ENCODE results near the gene FMNL2. TPM values are rescaled to one million over a fixed set of nuclear protein-coding genes. Genes with fewer than 3 reads are reported as not detected.

The FMNL2 gene
- total and polyA plus RNA-seq, 4 donors: 18.8 to 81.4 (median 38.4) TPM

DNA sequence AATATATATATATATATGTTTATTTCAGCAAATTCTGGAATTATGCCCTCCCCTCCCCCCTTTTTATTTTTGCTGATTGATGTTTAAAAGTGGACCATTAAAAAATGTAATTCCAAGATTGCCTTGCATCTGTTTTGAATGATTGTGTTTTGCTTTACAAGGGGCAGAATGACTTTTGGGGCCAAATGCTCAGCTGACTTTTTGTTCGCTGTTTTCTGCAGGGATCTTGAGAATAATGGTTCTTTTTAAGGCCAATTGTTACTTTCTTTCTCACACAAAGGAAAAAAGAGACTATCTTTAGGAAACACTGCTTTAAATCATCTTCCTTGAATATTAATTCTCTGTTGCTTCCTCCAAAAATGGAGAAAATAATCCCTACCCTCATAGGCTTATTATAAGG is 95.9 kb downstream of the FMNL2 start:
- Histone ChIP-seq H3K27ac (ENCODE audit: low read depth in 1 of 2, low read length in 1 of 2) (no peak overlapping the region), H3K4me1 (ENCODE audit: control insufficient read depth in 5 of 5, insufficient read depth in 5 of 5, low read length in 5 of 5) (peaks cover 9 to 32% (median 11%) of the 10 kb centered on the region in 5 donors), H3K36me3 (ENCODE audit: control insufficient read depth in 4 of 4, insufficient read depth in 4 of 4, low read length in 4 of 4) (no peaks in the 10 kb centered on the region), H3K27me3 (ENCODE audit: control insufficient read depth in 3 of 3, insufficient read depth in 3 of 3, low read length in 2 of 3) (no peaks in the 10 kb centered on the region), H3K9me3 (ENCODE audit: control insufficient read depth in 4 of 4, insufficient read depth in 3 of 4, low read length in 3 of 4) (no peaks in the 10 kb centered on the region), H3K4me3 (no peak overlapping the region), H3K9ac (ENCODE audit: insufficient read depth in 1 of 2, low read length in 2 of 2) (no peak overlapping the region)
- ATAC-seq (ENCODE audit: insufficient read depth, low FRiP score) (no peak), DNase-seq (no peak)
- TF ChIP-seq, protein P1, sequence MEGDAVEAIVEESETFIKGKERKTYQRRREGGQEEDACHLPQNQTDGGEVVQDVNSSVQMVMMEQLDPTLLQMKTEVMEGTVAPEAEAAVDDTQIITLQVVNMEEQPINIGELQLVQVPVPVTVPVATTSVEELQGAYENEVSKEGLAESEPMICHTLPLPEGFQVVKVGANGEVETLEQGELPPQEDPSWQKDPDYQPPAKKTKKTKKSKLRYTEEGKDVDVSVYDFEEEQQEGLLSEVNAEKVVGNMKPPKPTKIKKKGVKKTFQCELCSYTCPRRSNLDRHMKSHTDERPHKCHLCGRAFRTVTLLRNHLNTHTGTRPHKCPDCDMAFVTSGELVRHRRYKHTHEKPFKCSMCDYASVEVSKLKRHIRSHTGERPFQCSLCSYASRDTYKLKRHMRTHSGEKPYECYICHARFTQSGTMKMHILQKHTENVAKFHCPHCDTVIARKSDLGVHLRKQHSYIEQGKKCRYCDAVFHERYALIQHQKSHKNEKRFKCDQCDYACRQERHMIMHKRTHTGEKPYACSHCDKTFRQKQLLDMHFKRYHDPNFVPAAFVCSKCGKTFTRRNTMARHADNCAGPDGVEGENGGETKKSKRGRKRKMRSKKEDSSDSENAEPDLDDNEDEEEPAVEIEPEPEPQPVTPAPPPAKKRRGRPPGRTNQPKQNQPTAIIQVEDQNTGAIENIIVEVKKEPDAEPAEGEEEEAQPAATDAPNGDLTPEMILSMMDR (IDR thresholded peaks at IDR 0.05; ENCODE audit: control extremely low read depth, extremely low read depth): no peak
- WGBS, 2 donors: 87 to 100% methylated on average over 1 of the region's 1 CpG

DNA sequence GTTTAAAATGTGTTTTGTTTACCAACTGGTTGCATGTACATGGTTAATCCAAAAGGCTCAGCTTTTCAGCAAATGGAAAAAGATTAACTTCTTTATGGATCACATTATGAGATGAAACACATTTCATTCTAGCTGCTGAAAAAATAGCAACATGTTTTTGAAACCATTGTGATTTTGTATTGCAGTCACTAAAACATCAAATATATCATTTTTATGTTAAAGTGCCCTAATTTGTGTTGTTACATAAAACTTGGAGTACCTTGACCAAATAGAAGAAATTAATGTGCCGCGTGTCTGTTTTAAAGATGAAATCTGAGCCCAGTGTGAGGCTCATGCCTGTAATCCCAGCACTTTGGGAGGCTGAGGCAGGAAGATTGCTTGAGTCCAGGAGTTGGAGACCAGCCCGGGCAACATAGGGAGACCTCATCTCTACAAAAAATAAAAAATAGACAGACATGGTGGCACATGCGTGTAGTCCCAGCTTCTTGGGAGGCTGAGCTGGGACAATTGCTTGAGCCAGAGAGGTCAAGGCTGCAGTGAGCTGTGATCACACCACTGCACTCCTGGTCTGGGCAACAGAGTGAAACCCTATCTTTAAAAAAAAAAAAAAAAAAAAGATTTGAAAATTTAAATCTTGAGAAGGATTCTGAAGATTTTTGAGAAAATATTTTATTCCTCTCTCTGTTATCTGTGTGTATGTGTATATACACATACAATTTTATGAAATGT is 96.6 kb downstream of the FMNL2 start:
- no peak overlapping the region for H3K4me3 ChIP-seq
- no peaks in the 10 kb centered on the region for H3K36me3 ChIP-seq (ENCODE audit: control insufficient read depth in 4 of 4, insufficient read depth in 4 of 4, low read length in 4 of 4)
- H3K9ac ChIP-seq (ENCODE audit: insufficient read depth in 1 of 2, low read length in 2 of 2): no peak overlapping the region
- 89 to 94% methylated on average over 4 of the region's 4 CpGs for WGBS, 2 donors
- peak overlapping the region; percentile 36 to 56 for H3K27ac ChIP-seq (ENCODE audit: low read depth in 1 of 2, low read length in 1 of 2)
- H3K27me3 ChIP-seq (ENCODE audit: control insufficient read depth in 3 of 3, insufficient read depth in 3 of 3, low read length in 2 of 3): no peaks in the 10 kb centered on the region
- H3K4me1 ChIP-seq (ENCODE audit: control insufficient read depth in 5 of 5, insufficient read depth in 5 of 5, low read length in 5 of 5): peaks cover 7 to 32% (median 9%) of the 10 kb centered on the region in 5 donors
- DNase-seq (no peak), ATAC-seq (ENCODE audit: insufficient read depth, low FRiP score) (no peak)
- TF ChIP-seq, protein P1 (IDR thresholded peaks at IDR 0.05; ENCODE audit: control extremely low read depth, extremely low read depth): no peak
- H3K9me3 ChIP-seq (ENCODE audit: control insufficient read depth in 4 of 4, insufficient read depth in 3 of 4, low read length in 3 of 4): no peaks in the 10 kb centered on the region

DNA sequence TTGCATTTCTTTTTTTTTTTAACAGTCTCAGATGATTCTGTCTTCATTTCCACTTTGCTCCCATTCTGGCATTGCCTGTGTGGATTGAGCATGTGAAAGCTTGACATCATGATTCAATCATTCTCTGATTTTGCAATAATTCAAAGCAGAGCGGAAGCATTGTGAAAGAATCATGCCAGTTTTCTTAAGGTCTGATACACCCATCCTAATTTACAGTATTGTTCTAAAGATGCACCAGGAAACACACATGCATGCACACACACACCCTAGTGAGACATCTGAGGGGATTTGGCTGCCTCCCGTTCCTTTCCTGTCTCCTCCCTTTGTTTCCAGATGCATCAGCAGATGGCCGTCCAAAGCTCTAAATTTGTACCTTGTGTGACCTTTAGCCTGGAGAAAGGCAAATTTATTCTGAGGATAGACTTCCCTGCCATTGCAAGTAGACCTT is 97.3 kb downstream of the FMNL2 start:
- Histone ChIP-seq H3K36me3 (ENCODE audit: control insufficient read depth in 4 of 4, insufficient read depth in 4 of 4, low read length in 4 of 4) (no peaks in the 10 kb centered on the region), H3K4me1 (ENCODE audit: control insufficient read depth in 5 of 5, insufficient read depth in 5 of 5, low read length in 5 of 5) (peaks cover 7 to 32% (median 9%) of the 10 kb centered on the region in 5 donors), H3K9ac (ENCODE audit: insufficient read depth in 1 of 2, low read length in 2 of 2) (no peak overlapping the region), H3K27ac (ENCODE audit: low read depth in 1 of 2, low read length in 1 of 2) (peak overlapping the region in 1 of 2 donors; percentile 13), H3K4me3 (no peak overlapping the region), H3K9me3 (ENCODE audit: control insufficient read depth in 4 of 4, insufficient read depth in 3 of 4, low read length in 3 of 4) (no peaks in the 10 kb centered on the region), H3K27me3 (ENCODE audit: control insufficient read depth in 3 of 3, insufficient read depth in 3 of 3, low read length in 2 of 3) (no peaks in the 10 kb centered on the region)
- peak; percentile 82 for ATAC-seq (ENCODE audit: insufficient read depth, low FRiP score)
- peak in 1 of 3 donors; percentile 66 for DNase-seq
- 22 to 42% methylated on average over 3 of the region's 3 CpGs for WGBS, 2 donors
- TF ChIP-seq, protein P1 (IDR thresholded peaks at IDR 0.05; ENCODE audit: control extremely low read depth, extremely low read depth): no peak
